Measurements from ENCODE around the gene POU2F1.
"Not testable (repeated sequence)": the region's sequence is repeated elsewhere in the genome, so short reads cannot be mapped to it uniquely, and the experiment has no call there.

The POU2F1 gene

GRCh38 chr1:167314671-167315070 is 94.0 kb downstream of the POU2F1 start:
- DNase-seq (ENCODE audit: low spot score), result no peak

DNA sequence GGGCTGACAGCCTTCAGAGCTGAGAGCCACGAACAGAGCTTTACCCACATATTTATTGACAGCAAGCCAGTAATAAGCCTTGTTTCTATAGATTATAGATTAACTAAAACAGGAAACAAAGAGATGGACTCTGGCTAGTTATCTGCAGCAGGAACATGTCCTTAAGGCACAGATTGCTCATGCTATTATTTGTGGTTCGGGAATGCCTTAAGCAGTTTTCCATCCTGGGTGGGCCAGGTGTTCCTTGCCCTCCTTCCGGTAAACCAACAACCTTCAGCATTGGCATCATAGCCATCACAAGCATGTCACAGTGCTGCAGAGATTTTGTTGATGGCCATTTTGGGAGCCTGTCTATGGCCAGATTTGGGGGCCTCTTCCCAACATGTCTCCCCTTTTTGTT is 96.8 kb downstream of the POU2F1 start:
- no peak for DNase-seq (ENCODE audit: low spot score)

DNA sequence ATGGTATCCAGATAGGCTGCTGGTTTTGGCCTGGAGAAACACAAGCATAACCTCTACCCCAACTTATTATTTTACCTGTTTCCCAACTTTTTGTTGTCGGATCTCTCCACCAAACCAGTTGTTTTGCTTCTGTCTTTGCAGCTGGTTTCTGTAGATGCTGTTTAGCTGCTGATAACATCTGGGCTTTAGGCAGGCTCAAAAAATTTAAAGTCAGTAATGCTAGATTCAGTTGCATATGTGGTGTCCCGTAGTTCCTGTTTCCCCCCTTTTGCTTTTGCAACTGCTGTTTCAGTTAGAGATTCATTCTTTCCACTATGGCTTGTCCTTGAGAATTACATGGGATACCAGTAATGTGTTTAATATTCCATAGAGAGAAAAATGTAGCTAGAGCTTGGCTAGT is 98.5 kb downstream of the POU2F1 start:
- DNase-seq (ENCODE audit: low spot score), result not testable (repeated sequence)

GRCh38 chr1:167322483-167322882 is 101.8 kb downstream of the POU2F1 start:
- DNase-seq (ENCODE audit: low spot score), result no peak

GRCh38 chr1:167325151-167325550 is 104.5 kb downstream of the POU2F1 start:
- no peak for DNase-seq (ENCODE audit: low spot score)

DNA sequence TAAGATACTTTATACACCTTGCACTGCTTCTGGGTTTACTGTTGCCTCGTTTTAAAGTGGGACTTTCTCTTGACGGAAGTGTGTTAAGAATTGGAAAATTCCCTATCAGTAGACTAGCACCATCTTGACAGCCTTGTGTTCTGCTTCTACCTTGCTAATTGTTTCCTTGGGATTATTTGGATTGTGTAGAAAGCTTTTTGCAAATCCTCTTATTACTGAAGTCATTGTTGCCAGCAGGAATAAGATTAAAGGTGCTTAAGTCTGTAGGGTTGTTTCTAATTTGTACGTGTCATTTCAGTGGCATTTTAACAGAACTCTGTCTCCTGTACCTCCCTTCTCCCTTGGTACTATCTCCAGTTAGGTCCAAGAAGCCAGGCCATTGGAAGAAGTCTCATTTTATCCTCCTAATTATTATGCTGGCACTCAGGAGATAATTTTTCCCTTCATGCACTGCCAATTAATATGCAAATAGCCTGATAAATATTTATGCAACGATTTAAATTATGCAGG is 107.7 kb downstream of the POU2F1 start:
- peak; percentile 46 for DNase-seq (ENCODE audit: low spot score)

DNA sequence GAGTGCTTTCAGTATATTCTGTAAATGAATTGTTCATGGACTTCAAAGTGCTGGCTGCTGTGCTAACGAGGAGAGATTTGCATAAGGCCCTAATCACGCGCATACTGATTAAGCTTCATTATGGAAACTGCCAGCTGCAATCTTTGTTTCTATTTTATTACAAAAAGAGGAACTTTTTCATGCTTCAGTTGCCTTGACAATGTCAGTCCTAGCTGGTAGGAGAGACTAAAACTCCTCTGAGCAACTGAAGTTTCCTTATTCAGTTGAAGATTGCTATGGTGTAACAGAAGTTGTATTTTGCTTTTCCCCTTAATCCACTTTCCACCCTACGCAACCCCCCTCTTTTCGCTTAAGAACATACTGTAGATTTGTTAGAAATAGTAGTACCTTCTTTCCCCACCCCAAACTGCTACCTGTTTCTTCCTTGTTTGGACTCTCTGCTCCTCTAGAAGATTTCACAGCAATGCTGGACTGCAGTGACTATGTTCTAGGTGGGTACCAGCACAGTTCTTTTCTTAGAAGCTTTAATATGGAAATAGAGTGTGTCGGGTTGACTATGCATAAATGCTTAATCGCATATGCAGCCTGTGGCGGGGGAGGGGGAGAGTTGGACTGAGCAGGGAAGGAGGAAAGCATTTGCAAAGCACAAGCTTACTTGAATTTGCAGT is 108.3 kb downstream of the POU2F1 start:
- DNase-seq (ENCODE audit: low spot score), result peak; percentile 44

DNA sequence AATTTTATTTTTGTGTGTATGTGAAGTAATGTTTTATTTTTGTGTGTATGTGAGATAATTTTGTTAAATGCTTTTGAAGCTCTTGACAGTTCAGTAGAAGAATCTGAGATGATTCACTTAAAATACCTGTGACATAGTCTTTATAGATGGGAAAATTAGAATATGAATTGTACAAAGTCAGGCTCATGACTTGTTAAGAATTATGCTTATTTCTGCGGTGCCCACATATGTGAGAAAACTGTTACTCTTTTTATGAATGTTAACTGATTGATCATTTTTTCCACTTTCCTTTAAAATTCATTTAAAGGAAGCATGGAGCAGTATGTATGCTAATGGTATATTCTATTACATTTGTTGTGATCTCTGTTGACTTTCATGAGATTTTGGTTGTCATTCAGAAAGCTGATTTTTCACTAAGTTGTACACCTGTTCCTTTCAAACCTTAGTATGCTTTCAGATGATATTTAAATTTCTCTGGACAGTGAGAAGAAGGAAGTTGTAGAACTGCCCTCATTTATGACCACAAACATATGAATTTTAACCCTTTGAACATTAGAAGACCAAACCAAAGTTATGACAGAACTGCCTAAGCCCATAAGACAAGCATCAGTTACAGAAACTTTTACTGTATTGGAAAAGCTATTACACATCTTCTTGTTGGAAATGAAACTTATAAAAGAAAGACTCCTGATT is 110.1 kb downstream of the POU2F1 start:
- no peak for DNase-seq (ENCODE audit: low spot score)

- DNase-seq (ENCODE audit: low spot score), result no peak
Observed at GRCh38 chr1:167331650-167332049, 111.0 kb downstream of the POU2F1 start.

GRCh38 chr1:167332503-167332902 is 111.8 kb downstream of the POU2F1 start:
- DNase-seq (ENCODE audit: low spot score), result no peak

- DNase-seq (ENCODE audit: low spot score), result no peak
Observed at GRCh38 chr1:167333124-167333523, 112.4 kb downstream of the POU2F1 start.

- no peak for DNase-seq (ENCODE audit: low spot score)
Observed at GRCh38 chr1:167333703-167334102, 113.0 kb downstream of the POU2F1 start.

- no peak for DNase-seq (ENCODE audit: low spot score)
Observed at GRCh38 chr1:167339405-167339804, 118.7 kb downstream of the POU2F1 start.

- DNase-seq (ENCODE audit: low spot score), result no peak
Observed at GRCh38 chr1:167342846-167343245, 122.2 kb downstream of the POU2F1 start.

GRCh38 chr1:167344112-167344511 is 123.4 kb downstream of the POU2F1 start:
- DNase-seq (ENCODE audit: low spot score), result no peak

GRCh38 chr1:167344615-167345385 is 124.1 kb downstream of the POU2F1 start:
- DNase-seq (ENCODE audit: low spot score), result no peak

GRCh38 chr1:167345386-167345733 is 124.7 kb downstream of the POU2F1 start:
- no peak for DNase-seq (ENCODE audit: low spot score)

DNA sequence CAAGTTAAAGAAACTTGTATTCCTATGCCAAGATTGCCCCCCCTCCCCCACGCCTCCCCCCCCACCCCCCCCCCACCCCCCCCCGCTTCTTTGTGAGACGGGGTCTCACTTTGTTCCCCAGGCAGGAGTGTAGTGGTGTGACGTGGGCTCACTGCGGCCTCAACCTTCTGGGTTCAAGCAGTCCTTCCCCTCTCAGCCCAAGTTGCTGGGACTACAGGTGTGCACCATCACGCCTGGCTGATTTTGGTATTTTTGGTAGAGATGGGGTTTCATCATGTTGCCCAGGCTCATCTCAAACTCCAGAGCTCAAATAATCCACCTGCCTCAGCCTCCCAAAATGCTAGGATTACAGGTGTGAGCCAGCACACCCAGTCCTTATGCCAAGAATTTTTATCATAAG is 136.6 kb downstream of the POU2F1 start:
- no peak for DNase-seq (ENCODE audit: low spot score)

DNA sequence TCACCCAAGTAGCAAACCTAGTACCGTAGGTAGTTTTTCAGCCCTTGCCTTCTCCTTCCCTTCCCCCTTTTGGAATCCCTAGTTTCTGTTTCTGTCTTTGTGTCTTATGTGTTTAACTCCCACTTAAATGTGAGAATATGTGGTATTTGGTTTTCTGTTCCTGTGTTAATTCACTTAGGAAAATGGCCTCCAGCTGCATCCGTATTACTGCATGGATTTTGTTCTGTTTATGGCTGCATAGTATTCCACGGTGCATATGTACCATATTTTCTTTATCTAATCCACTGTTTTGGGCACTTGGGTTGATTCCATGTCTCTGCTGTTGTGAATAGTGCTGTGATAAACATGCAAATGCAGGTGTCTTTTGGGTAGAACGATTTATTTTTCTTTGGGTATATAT is 138.6 kb downstream of the POU2F1 start:
- no peak for DNase-seq (ENCODE audit: low spot score)

DNA sequence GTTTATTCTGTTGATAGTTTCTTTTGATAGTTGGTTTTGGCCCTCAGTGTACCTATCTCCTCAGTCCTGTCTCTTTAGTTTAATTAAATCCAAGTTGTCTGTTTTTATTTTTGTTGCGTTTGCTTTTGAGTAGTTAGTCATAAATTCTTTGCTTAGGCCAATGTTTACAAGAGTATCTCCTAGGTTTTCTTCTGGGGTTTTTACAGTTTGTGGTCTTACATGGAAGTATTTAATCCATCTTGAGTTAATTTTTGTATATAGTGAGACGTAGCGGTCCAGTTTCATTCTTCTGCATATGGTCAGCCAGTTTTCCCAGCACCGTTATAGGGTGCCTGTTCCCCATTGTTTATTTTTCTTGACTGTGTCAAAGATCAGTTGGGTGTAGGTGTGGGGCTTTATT is 139.4 kb downstream of the POU2F1 start:
- DNase-seq (ENCODE audit: low spot score), result no peak

- no peak for DNase-seq (ENCODE audit: low spot score)
Observed at GRCh38 chr1:167362638-167363037, 142.0 kb downstream of the POU2F1 start.

DNA sequence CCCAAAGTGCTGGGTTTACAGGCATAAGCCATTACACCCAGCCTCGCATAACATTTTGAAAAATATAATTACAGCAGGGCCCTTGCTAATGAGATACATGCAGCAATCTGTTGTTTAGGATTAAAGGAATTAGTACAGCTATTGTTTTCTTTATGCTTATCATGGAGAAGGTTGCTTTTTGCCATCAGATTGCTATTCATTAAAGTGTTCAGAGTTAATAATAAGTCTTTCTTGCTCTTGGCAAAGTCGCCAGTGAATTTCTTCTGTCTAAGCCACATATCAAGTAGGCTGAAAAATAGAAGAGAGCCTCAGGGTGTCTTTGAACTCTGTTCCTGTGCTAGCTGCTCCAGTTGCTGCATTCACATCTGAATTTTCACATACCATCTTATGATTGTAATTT is 144.1 kb downstream of the POU2F1 start:
- DNase-seq (ENCODE audit: low spot score), result no peak

DNA sequence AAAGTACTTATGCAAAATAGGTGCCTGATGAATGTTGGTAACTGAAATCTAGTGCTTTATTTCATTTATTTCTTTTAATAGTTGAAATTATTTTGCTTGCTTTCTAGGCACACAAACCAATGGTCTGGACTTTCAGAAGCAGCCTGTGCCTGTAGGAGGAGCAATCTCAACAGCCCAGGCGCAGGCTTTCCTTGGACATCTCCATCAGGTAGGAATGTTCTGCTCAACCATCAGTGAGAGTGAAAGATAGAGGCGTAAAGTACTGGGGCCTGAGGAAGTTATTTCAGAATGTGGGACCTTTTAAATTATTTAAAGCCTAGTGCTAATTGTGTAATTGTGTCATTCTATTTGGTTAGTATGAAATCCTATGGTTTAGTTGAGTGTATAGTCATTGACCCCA is 144.7 kb downstream of the POU2F1 start:
- no peak for DNase-seq (ENCODE audit: low spot score)

Measured in cerebellar cortex (tissue), 1 donor.